IMR-90 (cell line): ENCODE data around the gene WWC1. TPM values are rescaled to one million over a fixed set of nuclear protein-coding genes. Genes with fewer than 3 reads are reported as not detected.
A peak's percentile ranks its signal among the peaks of the same experiment; 100 is the strongest.

Source experiments
- ATAC-seq: fragments of 200-7000 bp; cut with Tn5 transposase; 2 replicates; pipeline ENCODE4 v1.9.1; 2020; ENCODE audit warnings: low read depth, mild to moderate bottlenecking, moderate library complexity
- BruUV-seq: library from RNA; stranded (reverse); fragments of 400-500 nt; replicated peaks from 2 replicates; lab custom pipeline; 2021; lab: Mats Ljungman, UMichigan
- CTCF ChIA-PET: fragments of 300-600 bp; formaldehyde crosslinking; extraction: SDS; loops from one replicate; lab custom pipeline; 2021; ENCODE audit warnings: antibody characterized with exemption; lab: Yijun Ruan, JAX
- POLR2A ChIA-PET: fragments of 300-600 bp; sonication (Branson Sonifier 250); formaldehyde crosslinking; loops from one replicate; lab custom pipeline; 2022; ENCODE audit warnings: antibody characterized with exemption; ENCODE audit not compliant: unreplicated experiment; lab: Charles Lee
- DNase-seq: peaks from one replicate; pipeline ENCODE4 v3.0.0; 2013
- H2AFZ ChIP-seq: replicated peaks from 2 replicates; pipeline ENCODE3; 2013; ENCODE audit warnings: low read length, mild to moderate bottlenecking; ENCODE audit not compliant: poor library complexity
- H2AK5ac ChIP-seq: 2 replicates; pipeline ENCODE4 v1.6.1; 2013; ENCODE audit warnings: low read depth, low read length, inconsistent platforms
- H2AK9ac ChIP-seq: replicated peaks from 2 replicates; pipeline ENCODE3; 2013; ENCODE audit warnings: mild to moderate bottlenecking, low read depth, low read length, moderate library complexity; ENCODE audit not compliant: poor library complexity
- H2BK120ac ChIP-seq: 2 replicates; pipeline ENCODE4 v1.6.1; 2013; ENCODE audit warnings: low read depth, low read length, inconsistent platforms
- H2BK15ac ChIP-seq: 3 replicates; pipeline ENCODE4 v1.6.1; 2013; ENCODE audit warnings: low read depth, low read length, inconsistent platforms
- H2BK20ac ChIP-seq: 2 replicates; pipeline ENCODE4 v1.6.1; 2013; ENCODE audit warnings: low read depth, mild to moderate bottlenecking, inconsistent platforms, low read length, moderate library complexity
- H2BK5ac ChIP-seq: 2 replicates; pipeline ENCODE4 v1.6.1; 2013; ENCODE audit warnings: mild to moderate bottlenecking, low read depth, low read length, inconsistent platforms; ENCODE audit not compliant: poor library complexity, severe bottlenecking
- H3K14ac ChIP-seq: replicated peaks from 2 replicates; pipeline ENCODE4 v1.6.1; 2013; ENCODE audit warnings: low read depth, low read length, inconsistent platforms
- H3K18ac ChIP-seq: 2 replicates; pipeline ENCODE4 v1.6.1; 2013; ENCODE audit warnings: low read depth, low read length, control low read depth
- H3K23ac ChIP-seq: 2 replicates; pipeline ENCODE4 v1.6.1; 2013; ENCODE audit warnings: low read depth, low read length, inconsistent platforms
- H3K27ac ChIP-seq: 2 replicates; pipeline ENCODE4 v1.5.1; 2013; ENCODE audit warnings: mild to moderate bottlenecking, control low read depth, low read length; ENCODE audit not compliant: insufficient read depth
- H3K27me3 ChIP-seq: 2 replicates; pipeline ENCODE4 v1.6.1; 2013; ENCODE audit warnings: low read length; ENCODE audit not compliant: control insufficient read depth, insufficient read depth
- H3K36me3 ChIP-seq: 2 replicates; pipeline ENCODE4 v1.6.1; 2013; ENCODE audit warnings: low read length, mixed read lengths; ENCODE audit not compliant: control insufficient read depth, insufficient read depth
- H3K4ac ChIP-seq: 2 replicates; pipeline ENCODE4 v1.6.1; 2013; ENCODE audit warnings: low read depth, low read length, inconsistent platforms
- H3K4me1 ChIP-seq: 2 replicates; pipeline ENCODE4 v1.6.1; 2013; ENCODE audit warnings: low read length, mixed read lengths; ENCODE audit not compliant: control insufficient read depth, insufficient read depth
- H3K4me2 ChIP-seq: 2 replicates; pipeline ENCODE4 v1.6.1; 2013; ENCODE audit warnings: low read depth, mild to moderate bottlenecking, control low read depth, low read length, moderate library complexity
- H3K4me3 ChIP-seq: 2 replicates; pipeline ENCODE4 v1.5.1; 2013; ENCODE audit warnings: low read depth, mild to moderate bottlenecking, control low read depth, low read length, moderate library complexity; ENCODE audit not compliant: insufficient read depth
- H3K56ac ChIP-seq: 2 replicates; pipeline ENCODE4 v1.6.1; 2013; ENCODE audit warnings: low read length, inconsistent platforms; ENCODE audit not compliant: insufficient read depth; ENCODE audit errors: extremely low read depth
- H3K79me1 ChIP-seq, 2 experiments: 2 replicates each; pipeline ENCODE4 v1.6.1; 2013; ENCODE audit warnings: low read length in 2 of 2, inconsistent platforms in 1 of 2, low read depth in 1 of 2
- H3K9ac ChIP-seq: 2 replicates; pipeline ENCODE4 v1.6.1; 2013; ENCODE audit warnings: low read depth, low read length, control low read depth
- H3K9me1 ChIP-seq: 2 replicates; pipeline ENCODE4 v1.6.1; 2013; ENCODE audit warnings: low read length, inconsistent platforms; ENCODE audit not compliant: insufficient read depth
- H3K9me3 ChIP-seq: 2 replicates; pipeline ENCODE4 v1.6.1; 2013; ENCODE audit warnings: low read length; ENCODE audit not compliant: control insufficient read depth, insufficient read depth
- H4K20me1 ChIP-seq: 2 replicates; pipeline ENCODE4 v1.6.1; 2013; ENCODE audit warnings: low read length, inconsistent platforms; ENCODE audit not compliant: insufficient read depth
- H4K5ac ChIP-seq: 2 replicates; pipeline ENCODE4 v1.6.1; 2013; ENCODE audit warnings: mild to moderate bottlenecking, low read depth, low read length, control low read depth
- H4K8ac ChIP-seq, 2 experiments: 2 replicates each; pipeline ENCODE4 v1.6.1; 2013; ENCODE audit warnings: low read depth in 2 of 2, low read length in 2 of 2, control low read depth in 1 of 2, inconsistent platforms in 1 of 2
- H4K91ac ChIP-seq: 2 replicates; pipeline ENCODE4 v1.6.1; 2013; ENCODE audit warnings: low read depth, low read length, inconsistent platforms; ENCODE audit not compliant: insufficient read depth
- ELK1 ChIP-seq: fragments of 150-350 bp; IDR thresholded peaks from 2 replicates; pipeline ENCODE4 v1.6.1; 2016; ENCODE audit warnings: low read depth, mild to moderate bottlenecking, low read length, moderate library complexity, borderline replicate concordance
- FOS ChIP-seq: fragments of 150-350 bp; IDR thresholded peaks from 2 replicates; pipeline ENCODE4 v1.6.1; 2016; ENCODE audit warnings: low read depth, low read length
- MAFK ChIP-seq: IDR thresholded peaks from 2 replicates; pipeline ENCODE4 v1.6.1; 2012; ENCODE audit warnings: low read depth, low read length, improper control_type of control experiment
- RFX5 ChIP-seq: IDR thresholded peaks from 2 replicates; pipeline ENCODE4 v1.8.0; 2012; ENCODE audit warnings: low read depth, mild to moderate bottlenecking, low read length, moderate library complexity
- USF2 ChIP-seq: fragments of 150-350 bp; IDR thresholded peaks from 2 replicates; pipeline ENCODE4 v1.6.1; 2017; ENCODE audit warnings: mild to moderate bottlenecking, antibody characterized with exemption, low read length, low read depth
- WGBS, 2 experiments: methylation state at CpG; one replicate each; pipeline versions ENCODE4 v1.1.5 to v1.1.7; 2013; ENCODE audit warnings: missing lambda C conversion rate in 2 of 2; ENCODE audit not compliant: insufficient read length in 1 of 2; ENCODE audit errors: extremely low coverage in 2 of 2; 5-methylcytosine and 5-hydroxymethylcytosine counted together
- dilution Hi-C: fragments of 300-500 bp; cut with HindIII; formaldehyde crosslinking; loops from one replicate; pipeline ENCODE4 v1.14.3; 2018; ENCODE audit warnings: low sequenced_read_pairs; ENCODE audit not compliant: unreplicated experiment
- in situ Hi-C: fragments of 300-500 bp; cut with MboI; formaldehyde crosslinking; loops from 3 replicates; pipeline ENCODE4 v1.14.3; 2019; ENCODE audit warnings: low sequenced_read_pairs, inconsistent platforms, mixed read lengths
- intact Hi-C: fragments of 100-400 bp; cut with micrococcal nuclease; formaldehyde crosslinking; loops from 2 replicates; pipeline ENCODE4 v1.10.0; 2022
- polyA plus RNA-seq, 3 experiments: library from polyadenylated mRNA; depleted of rRNA; stranded (reverse); fragments of >200 nt; gene quantifications; 2 replicates each; pipeline ENCODE4 v1.2.3, GENCODE V29; 2012; ENCODE audit warnings: low replicate concordance in 1 of 3
- total RNA-seq: library from RNA; depleted of rRNA; stranded (reverse); fragments of >200 nt; gene quantifications from 2 replicates; pipeline ENCODE4 v1.2.3, GENCODE V29; 2012

The WWC1 gene
- total and polyA plus RNA-seq, 2 of the 4 experiments (the other 2 are of a cell fraction): 9.1 to 10.3 TPM

GRCh38 chr5:168443950-168444700, 152.7 kb downstream of the WWC1 start:
- H2AK5ac ChIP-seq: no peak overlapping the region
- in situ Hi-C loops (loop anchor here (25.0 kb wide), 1 partner anchor 157 kb away; the partner anchor contains the start of gene WWC1), dilution Hi-C loops (no loop called here), intact Hi-C loops (no loop called here)
- peak; percentile 75 for DNase-seq
- H3K4me3 ChIP-seq: no peak overlapping the region
- no peak overlapping the region for H3K27ac ChIP-seq
- peaks cover 7% of the 10 kb centered on the region for H3K36me3 ChIP-seq
- ChIA-PET POLR2A (no interaction called here), CTCF (no interaction called here)
- no peak overlapping the region for H3K4me2 ChIP-seq
- no peaks in the 10 kb centered on the region for H4K20me1 ChIP-seq
- WGBS, 2 experiments: no CpG with 5 or more reads among the region's 4 CpGs
- no peak overlapping the region for H2AFZ ChIP-seq
- no peak overlapping the region for H3K4ac ChIP-seq
- H3K9ac ChIP-seq: no peak overlapping the region
- no peak overlapping the region for H2BK15ac ChIP-seq
- no peaks in the 10 kb centered on the region for H3K27me3 ChIP-seq
- H3K23ac ChIP-seq: no peak overlapping the region
- TF ChIP-seq USF2: no peak
- TF ChIP-seq MAFK: no peak
- no peak for TF ChIP-seq ELK1
- TF ChIP-seq RFX5: no peak
- TF ChIP-seq FOS: no peak
- H2BK20ac ChIP-seq: no peak overlapping the region
- H2BK120ac ChIP-seq: no peak overlapping the region
- H3K9me1 ChIP-seq: no peaks in the 10 kb centered on the region
- no peak overlapping the region for H4K91ac ChIP-seq
- H2BK5ac ChIP-seq: no peak overlapping the region
- no TSS peak for BruUV-seq
- no peaks in the 10 kb centered on the region for H3K9me3 ChIP-seq
- ATAC-seq: peak; percentile 40
- no peak overlapping the region for H4K5ac ChIP-seq
- H3K14ac ChIP-seq: no peak overlapping the region
- H3K79me1 ChIP-seq: no peaks in the 10 kb centered on the region
- no peak overlapping the region for H3K18ac ChIP-seq
- no peak overlapping the region for H3K56ac ChIP-seq
- H2AK9ac ChIP-seq: no peak overlapping the region
- H3K4me1 ChIP-seq: peaks cover 2% of the 10 kb centered on the region; the same call in 1 of the 2 replicates
- no peak overlapping the region for H4K8ac ChIP-seq
